DND-41 (cell line): ENCODE data around the gene CDC6.

Experiments used
- ATAC-seq: fragments of 200-7000 bp; cut with Tn5 transposase; 3 replicates; pipeline ENCODE4 v1.9.1; 2021; ENCODE audit warnings: low read depth; ENCODE audit not compliant: insufficient read depth
- DNase-seq: peaks from one replicate; pipeline ENCODE4 v3.0.0-alpha.2; 2020
- H2AFZ ChIP-seq: 2 replicates; pipeline ENCODE4 v1.6.0; 2012; ENCODE audit warnings: low read depth, low read length
- H3K27ac ChIP-seq: 2 replicates; pipeline ENCODE4 v1.5.1; 2012; ENCODE audit warnings: low read length, inconsistent platforms
- H3K27me3 ChIP-seq: fragments of 200-600 bp; sonication (generic); 2 replicates; pipeline ENCODE4 v1.6.0; 2012; ENCODE audit warnings: low read length, mild to moderate bottlenecking, inconsistent platforms; ENCODE audit not compliant: insufficient read depth, poor library complexity
- H3K36me3 ChIP-seq: 2 replicates; pipeline ENCODE4 v1.5.1; 2012; ENCODE audit warnings: low read length, inconsistent platforms; ENCODE audit not compliant: insufficient read depth
- H3K4me1 ChIP-seq: 2 replicates; pipeline ENCODE4 v1.5.1; 2012; ENCODE audit warnings: mild to moderate bottlenecking, low read length; ENCODE audit not compliant: insufficient read depth
- H3K4me2 ChIP-seq: 2 replicates; pipeline ENCODE4 v1.6.0; 2012; ENCODE audit warnings: mild to moderate bottlenecking, moderate library complexity, low read length, inconsistent platforms; ENCODE audit not compliant: insufficient read depth
- H3K4me3 ChIP-seq, 2 experiments: fragments of 200-600 bp in 1 of 2; shearing (Covaris generic) in 1 of 2; 2 replicates each; pipeline ENCODE4 v1.5.1; 2012 to 2016; ENCODE audit warnings: inconsistent platforms in 2 of 2, low read length in 2 of 2, mild to moderate bottlenecking in 2 of 2, low read depth in 1 of 2, moderate library complexity in 1 of 2
- H3K79me2 ChIP-seq: 2 replicates; pipeline ENCODE4 v1.6.0; 2012; ENCODE audit warnings: low read length, inconsistent platforms; ENCODE audit not compliant: insufficient read depth
- H3K9ac ChIP-seq: 2 replicates; pipeline ENCODE4 v1.6.0; 2012; ENCODE audit warnings: low read depth, mild to moderate bottlenecking, inconsistent platforms, low read length, moderate library complexity
- H3K9me3 ChIP-seq: 2 replicates; pipeline ENCODE4 v1.5.1; 2012; ENCODE audit warnings: low read length, moderate library complexity, mild to moderate bottlenecking, inconsistent platforms; ENCODE audit not compliant: insufficient read depth, severe bottlenecking
- H4K20me1 ChIP-seq: 2 replicates; pipeline ENCODE4 v1.6.0; 2012; ENCODE audit warnings: low read length; ENCODE audit not compliant: insufficient read depth
- EZH2 ChIP-seq: IDR thresholded peaks from 3 replicates; pipeline ENCODE4 v1.6.1; 2012; ENCODE audit warnings: borderline replicate concordance, low read depth, mild to moderate bottlenecking, moderate library complexity, low read length, inconsistent platforms; ENCODE audit not compliant: severe bottlenecking
- TF ChIP-seq, protein P1 (sequence below): IDR thresholded peaks from 2 replicates; pipeline ENCODE4 v1.5.1; 2012; ENCODE audit warnings: borderline replicate concordance, low read length, moderate library complexity, mild to moderate bottlenecking; ENCODE audit not compliant: poor library complexity, severe bottlenecking; ENCODE audit errors: extremely low read depth

CDC6 gene

DNA sequence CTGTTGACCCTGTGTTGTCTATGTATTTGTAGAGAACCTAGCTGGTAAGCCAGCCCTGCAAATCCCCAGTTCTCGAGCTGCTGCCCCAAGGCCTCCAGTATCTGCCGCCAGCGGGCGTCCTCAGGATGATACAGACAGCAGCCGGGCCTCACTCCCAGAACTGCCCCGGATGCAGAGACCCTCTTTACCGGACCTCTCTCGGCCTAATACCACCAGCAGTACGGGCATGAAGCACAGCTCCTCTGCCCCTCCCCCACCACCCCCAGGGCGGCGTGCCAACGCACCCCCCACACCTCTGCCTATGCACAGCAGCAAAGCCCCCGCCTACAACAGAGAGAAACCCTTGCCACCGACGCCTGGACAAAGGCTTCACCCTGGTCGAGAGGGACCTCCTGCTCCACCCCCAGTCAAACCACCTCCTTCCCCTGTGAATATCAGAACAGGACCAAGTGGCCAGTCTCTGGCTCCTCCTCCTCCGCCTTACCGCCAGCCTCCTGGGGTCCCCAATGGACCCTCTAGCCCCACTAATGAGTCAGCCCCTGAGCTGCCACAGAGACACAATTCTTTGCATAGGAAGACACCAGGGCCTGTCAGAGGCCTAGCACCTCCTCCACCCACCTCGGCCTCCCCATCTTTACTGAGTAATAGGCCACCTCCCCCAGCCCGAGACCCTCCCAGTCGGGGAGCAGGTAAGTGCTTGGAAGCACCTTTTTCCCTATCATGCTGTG lies 23.1 kb upstream of the CDC6 start:
- no peak overlapping the region for H3K9ac ChIP-seq
- no peaks in the 10 kb centered on the region for H3K4me1 ChIP-seq
- H2AFZ ChIP-seq, result no peak overlapping the region
- H3K9me3 ChIP-seq, result no peaks in the 10 kb centered on the region
- H3K4me2 ChIP-seq, result no peak overlapping the region
- H3K79me2 ChIP-seq, result no peaks in the 10 kb centered on the region
- no peaks in the 10 kb centered on the region for H4K20me1 ChIP-seq
- no peaks in the 10 kb centered on the region for H3K27me3 ChIP-seq
- ATAC-seq (no peak), DNase-seq (no peak)
- peaks cover 76% of the 10 kb centered on the region for H3K36me3 ChIP-seq
- no peak overlapping the region for H3K27ac ChIP-seq
- H3K4me3 ChIP-seq, result no peak overlapping the region
- TF ChIP-seq, protein P1, sequence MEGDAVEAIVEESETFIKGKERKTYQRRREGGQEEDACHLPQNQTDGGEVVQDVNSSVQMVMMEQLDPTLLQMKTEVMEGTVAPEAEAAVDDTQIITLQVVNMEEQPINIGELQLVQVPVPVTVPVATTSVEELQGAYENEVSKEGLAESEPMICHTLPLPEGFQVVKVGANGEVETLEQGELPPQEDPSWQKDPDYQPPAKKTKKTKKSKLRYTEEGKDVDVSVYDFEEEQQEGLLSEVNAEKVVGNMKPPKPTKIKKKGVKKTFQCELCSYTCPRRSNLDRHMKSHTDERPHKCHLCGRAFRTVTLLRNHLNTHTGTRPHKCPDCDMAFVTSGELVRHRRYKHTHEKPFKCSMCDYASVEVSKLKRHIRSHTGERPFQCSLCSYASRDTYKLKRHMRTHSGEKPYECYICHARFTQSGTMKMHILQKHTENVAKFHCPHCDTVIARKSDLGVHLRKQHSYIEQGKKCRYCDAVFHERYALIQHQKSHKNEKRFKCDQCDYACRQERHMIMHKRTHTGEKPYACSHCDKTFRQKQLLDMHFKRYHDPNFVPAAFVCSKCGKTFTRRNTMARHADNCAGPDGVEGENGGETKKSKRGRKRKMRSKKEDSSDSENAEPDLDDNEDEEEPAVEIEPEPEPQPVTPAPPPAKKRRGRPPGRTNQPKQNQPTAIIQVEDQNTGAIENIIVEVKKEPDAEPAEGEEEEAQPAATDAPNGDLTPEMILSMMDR, result no peak
- TF ChIP-seq EZH2, result no peak

DNA sequence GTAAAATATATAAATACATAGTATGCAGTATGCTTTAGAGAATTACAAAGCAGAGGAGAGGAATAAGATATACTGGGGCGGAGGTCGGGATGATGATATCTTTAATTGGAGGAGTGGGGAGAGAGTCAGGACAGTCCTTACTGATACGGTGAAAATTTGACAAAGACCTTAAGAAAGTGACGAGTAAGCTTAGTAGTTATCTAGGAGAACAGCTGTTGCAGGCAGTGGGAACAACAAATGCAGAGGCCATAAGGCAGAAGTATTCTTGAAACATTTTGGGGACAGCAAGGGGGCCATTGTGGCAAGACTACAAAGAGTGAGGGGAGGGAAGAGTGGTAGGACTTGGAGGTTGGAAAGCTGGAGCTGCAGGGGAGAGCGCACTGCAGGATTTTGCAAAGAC lies 22.3 kb upstream of the CDC6 start:
- H3K27me3 ChIP-seq, result no peaks in the 10 kb centered on the region

DNA sequence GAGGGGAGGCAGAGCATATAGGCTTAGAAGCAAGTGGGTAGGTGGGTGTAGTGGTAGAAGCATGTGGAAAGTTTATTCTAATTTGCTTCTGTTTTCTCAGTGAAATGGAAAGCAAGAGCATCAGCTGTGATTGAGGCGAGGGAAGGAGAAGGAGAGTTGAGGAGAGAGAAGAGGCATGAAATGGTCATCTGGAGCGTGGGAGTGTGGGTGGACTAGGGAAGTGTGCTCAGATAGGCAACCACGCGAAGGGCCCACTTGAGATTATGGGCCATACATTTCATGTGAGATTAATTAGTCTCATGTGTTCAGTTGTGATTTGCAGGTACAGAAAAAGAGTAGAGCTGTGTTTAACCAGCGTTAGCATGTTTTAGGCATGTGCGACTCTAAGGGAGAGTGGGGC lies 20.8 kb upstream of the CDC6 start:
- H3K27ac ChIP-seq, result no peak overlapping the region

More for the DNA sequence above, 22.3 kb upstream of the CDC6 start:
- H3K27ac ChIP-seq, result no peak overlapping the region
- H3K4me2 ChIP-seq, result no peak overlapping the region
- no peak overlapping the region for H2AFZ ChIP-seq
- ATAC-seq (no peak), DNase-seq (no peak)
- H4K20me1 ChIP-seq, result no peaks in the 10 kb centered on the region
- no peaks in the 10 kb centered on the region for H3K9me3 ChIP-seq
- no peaks in the 10 kb centered on the region for H3K4me1 ChIP-seq
- peaks cover 70% of the 10 kb centered on the region for H3K36me3 ChIP-seq
- H3K4me3 ChIP-seq, result no peak overlapping the region
- H3K79me2 ChIP-seq, result no peaks in the 10 kb centered on the region
- no peak overlapping the region for H3K9ac ChIP-seq
- TF ChIP-seq, protein P1, result no peak
- TF ChIP-seq EZH2, result no peak

More for the DNA sequence above, 20.8 kb upstream of the CDC6 start:
- Histone ChIP-seq H2AFZ (no peak overlapping the region), H4K20me1 (no peaks in the 10 kb centered on the region), H3K79me2 (no peaks in the 10 kb centered on the region), H3K9me3 (no peaks in the 10 kb centered on the region), H3K4me2 (no peak overlapping the region), H3K4me1 (no peaks in the 10 kb centered on the region), H3K36me3 (peaks cover 68% of the 10 kb centered on the region), H3K9ac (no peak overlapping the region), H3K4me3 (no peak overlapping the region), H3K27me3 (no peaks in the 10 kb centered on the region)
- DNase-seq (no peak), ATAC-seq (no peak)
- TF ChIP-seq, protein P1, result no peak
- TF ChIP-seq EZH2, result no peak
